Urinary bladder (tissue), 4 donors: ENCODE results near the gene DENND10. TPM values are rescaled to one million over a fixed set of nuclear protein-coding genes. Genes with fewer than 3 reads are reported as not detected.
"Not testable (repeated sequence)": the region's sequence is repeated elsewhere in the genome, so short reads cannot be mapped to it uniquely, and the experiment has no call there.

Experiments used
- DNase-seq: peaks from one replicate; pipeline ENCODE4 v3.0.0-alpha.2; 2015; ENCODE audit errors: extremely low spot score
- H3K27ac ChIP-seq: one replicate; pipeline ENCODE4 v1.5.1; 2013; ENCODE audit warnings: low read depth, mild to moderate bottlenecking, moderate library complexity
- H3K36me3 ChIP-seq: one replicate; pipeline ENCODE4 v1.6.1; 2013; ENCODE audit warnings: mild to moderate bottlenecking, moderate library complexity; ENCODE audit not compliant: insufficient read depth
- H3K4me1 ChIP-seq: one replicate; pipeline ENCODE4 v1.6.1; 2013; ENCODE audit warnings: mild to moderate bottlenecking, moderate library complexity; ENCODE audit not compliant: insufficient read depth
- H3K4me3 ChIP-seq: one replicate; pipeline ENCODE4 v1.5.1; 2013; ENCODE audit warnings: low read depth, low read length
- WGBS: extraction: QIAGEN DNeasy Blood & Tissue Kit; methylation state at CpG from one replicate; pipeline ENCODE4 v1.1.7; 2013; 5-methylcytosine and 5-hydroxymethylcytosine counted together
- polyA plus RNA-seq: library from polyadenylated mRNA; stranded (reverse); fragments of 200-250 nt; gene quantifications from one replicate; pipeline ENCODE4 v1.2.3, GENCODE V29; 2013
- total RNA-seq: library from RNA; depleted of rRNA; stranded (reverse); fragments of >200 nt; gene quantifications from one replicate; pipeline ENCODE4 v1.2.3, GENCODE V29; 2014
- donor health status: healthy with polysubstance abuse.
- donor health status: healthy.

Gene DENND10
- total and polyA plus RNA-seq, 2 donors, result 25.4 to 45.7 TPM

- Histone ChIP-seq H3K4me3 (no peak overlapping the region), H3K36me3 (no peaks in the 10 kb centered on the region), H3K27ac (no peak overlapping the region), H3K4me1 (no peaks in the 10 kb centered on the region)
- 91% methylated on average over 11 of the region's 11 CpGs for WGBS
- no peak for DNase-seq
These were observed 19.0 kb upstream of the DENND10 start for GRCh38 chr10:119084896-119085295.

GRCh38 chr10:119087271-119087882 lies 16.5 kb upstream of the DENND10 start:
- Histone ChIP-seq H3K36me3 (no peaks in the 10 kb centered on the region), H3K4me3 (no peak overlapping the region), H3K27ac (no peak overlapping the region), H3K4me1 (no peaks in the 10 kb centered on the region)
- DNase-seq, result no peak
- WGBS, result 57% methylated on average over 4 of the region's 4 CpGs

GRCh38 chr10:119090026-119090795 lies 13.7 kb upstream of the DENND10 start:
- Histone ChIP-seq H3K4me3 (no peak overlapping the region), H3K4me1 (no peaks in the 10 kb centered on the region), H3K36me3 (no peaks in the 10 kb centered on the region), H3K27ac (no peak overlapping the region)
- WGBS, result 82% methylated on average over 13 of the region's 13 CpGs
- no peak for DNase-seq

- Histone ChIP-seq H3K4me1 (no peaks in the 10 kb centered on the region), H3K27ac (no peak overlapping the region)
- WGBS, result 64% methylated on average over 5 of the region's 5 CpGs
These were observed 12.9 kb upstream of the DENND10 start for GRCh38 chr10:119090968-119091367.

GRCh38 chr10:119095640-119096039 lies 8.3 kb upstream of the DENND10 start:
- WGBS, result 80% methylated on average over 4 of the region's 4 CpGs
- DNase-seq, result no peak

More at GRCh38 chr10:119090968-119091367, 12.9 kb upstream of the DENND10 start:
- H3K4me3 ChIP-seq, result no peak overlapping the region
- no peaks in the 10 kb centered on the region for H3K36me3 ChIP-seq
- DNase-seq, result no peak

GRCh38 chr10:119096641-119097415 lies 7.1 kb upstream of the DENND10 start:
- H3K27ac ChIP-seq, H3K4me1 ChIP-seq, H3K4me3 ChIP-seq, DNase-seq, H3K36me3 ChIP-seq: not testable (repeated sequence)
- WGBS, result 94% methylated on average over 12 of the region's 12 CpGs

More at GRCh38 chr10:119095640-119096039, 8.3 kb upstream of the DENND10 start:
- no peaks in the 10 kb centered on the region for H3K4me1 ChIP-seq
- no peaks in the 10 kb centered on the region for H3K36me3 ChIP-seq
- H3K27ac ChIP-seq, result no peak overlapping the region
- no peak overlapping the region for H3K4me3 ChIP-seq

- DNase-seq, result no peak
- Histone ChIP-seq H3K27ac (no peak overlapping the region), H3K4me1 (no peaks in the 10 kb centered on the region), H3K4me3 (no peak overlapping the region), H3K36me3 (no peaks in the 10 kb centered on the region)
- 86% methylated on average over 3 of the region's 3 CpGs for WGBS
These were observed 5.3 kb upstream of the DENND10 start for GRCh38 chr10:119098576-119098975.

GRCh38 chr10:119100434-119101238 lies 3.3 kb upstream of the DENND10 start:
- peak; percentile 67 for DNase-seq
- Histone ChIP-seq H3K4me3 (no peak overlapping the region), H3K4me1 (no peaks in the 10 kb centered on the region), H3K27ac (peak overlapping the region; percentile 38), H3K36me3 (no peaks in the 10 kb centered on the region)
- 75% methylated on average over 3 of the region's 3 CpGs for WGBS

- WGBS, result 58% methylated on average over 10 of the region's 10 CpGs
- DNase-seq, result no peak
- no peaks in the 10 kb centered on the region for H3K36me3 ChIP-seq
- H3K4me1 ChIP-seq, result no peaks in the 10 kb centered on the region
- no peak overlapping the region for H3K4me3 ChIP-seq
- no peak overlapping the region for H3K27ac ChIP-seq
These were observed 2.4 kb upstream of the DENND10 start for GRCh38 chr10:119101366-119102098.

GRCh38 chr10:119103241-119103902 lies 541 bp upstream of the DENND10 start:
- 46% methylated on average over 12 of the region's 12 CpGs for WGBS
- Histone ChIP-seq H3K27ac (no peak overlapping the region), H3K4me1 (no peaks in the 10 kb centered on the region)

GRCh38 chr10:119104654-119105015 lies 722 bp downstream of the DENND10 start:
- H3K27ac ChIP-seq, result peak overlapping the region; percentile 69
- no peaks in the 10 kb centered on the region for H3K4me1 ChIP-seq
- WGBS, result 1% methylated on average over 22 of the region's 22 CpGs
- no peaks in the 10 kb centered on the region for H3K36me3 ChIP-seq
- H3K4me3 ChIP-seq, result peak overlapping the region; percentile 89
- DNase-seq, result no peak

More at GRCh38 chr10:119103241-119103902, 541 bp upstream of the DENND10 start:
- no peak overlapping the region for H3K4me3 ChIP-seq
- DNase-seq, result no peak
- H3K36me3 ChIP-seq, result no peaks in the 10 kb centered on the region

- no peak overlapping the region for H3K27ac ChIP-seq
- H3K36me3 ChIP-seq, result no peaks in the 10 kb centered on the region
- peak overlapping the region; percentile 89 for H3K4me3 ChIP-seq
- H3K4me1 ChIP-seq, result no peaks in the 10 kb centered on the region
- 89% methylated on average over 12 of the region's 12 CpGs for WGBS
- DNase-seq, result no peak
These were observed 1.2 kb downstream of the DENND10 start for GRCh38 chr10:119105155-119105554.
